GM21447 (cell line): Measurements from ENCODE around the gene F2RL3.

Experiments
- ATAC-seq: cut with Tn5 transposase; IDR thresholded peaks from one replicate; pipeline ENCODE4 v1.9.1; 2021; ENCODE audit not compliant: unreplicated experiment

Gene F2RL3

GRCh38 chr19:16892868-16893685 lies 4.3 kb downstream of the F2RL3 start:
- no peak for ATAC-seq

- ATAC-seq = no peak
Measured at GRCh38 chr19:16893686-16893989, 4.8 kb downstream of the F2RL3 start.

GRCh38 chr19:16894080-16894479 lies 5.3 kb downstream of the F2RL3 start:
- ATAC-seq = no peak

- no peak for ATAC-seq
Measured at GRCh38 chr19:16895467-16896145, 6.8 kb downstream of the F2RL3 start.

- ATAC-seq = peak; percentile 29
Measured at GRCh38 chr19:16896146-16897028, 7.6 kb downstream of the F2RL3 start.

- peak; percentile 34 for ATAC-seq
Measured at GRCh38 chr19:16897029-16897855, 8.4 kb downstream of the F2RL3 start.

- no peak for ATAC-seq
Measured at GRCh38 chr19:16897856-16898161, 9.0 kb downstream of the F2RL3 start.

- no peak for ATAC-seq
Measured at GRCh38 chr19:16898361-16899015, 9.7 kb downstream of the F2RL3 start.

- no peak for ATAC-seq
Measured at GRCh38 chr19:16899566-16900075, 10.8 kb downstream of the F2RL3 start.

- ATAC-seq = no peak
Measured at GRCh38 chr19:16901491-16902175, 12.8 kb downstream of the F2RL3 start.

- no peak for ATAC-seq
Measured at GRCh38 chr19:16902545-16902944, 13.7 kb downstream of the F2RL3 start.

GRCh38 chr19:16903347-16903746 lies 14.5 kb downstream of the F2RL3 start:
- ATAC-seq = no peak

GRCh38 chr19:16904599-16904998 lies 15.8 kb downstream of the F2RL3 start:
- no peak for ATAC-seq

GRCh38 chr19:16908759-16909158 lies 20.0 kb downstream of the F2RL3 start:
- ATAC-seq = no peak

- ATAC-seq = no peak
Measured at GRCh38 chr19:16911046-16911445, 22.2 kb downstream of the F2RL3 start.

GRCh38 chr19:16912780-16913179 lies 24.0 kb downstream of the F2RL3 start:
- ATAC-seq = no peak

- ATAC-seq = no peak
Measured at GRCh38 chr19:16914421-16914820, 25.6 kb downstream of the F2RL3 start.

- no peak for ATAC-seq
Measured at GRCh38 chr19:16915135-16915534, 26.3 kb downstream of the F2RL3 start.

- no peak for ATAC-seq
Measured at GRCh38 chr19:16915734-16916133, 26.9 kb downstream of the F2RL3 start.

GRCh38 chr19:16917401-16917800 lies 28.6 kb downstream of the F2RL3 start:
- no peak for ATAC-seq
